Neural progenitor cell (in vitro differentiated cells): ENCODE data around the gene MPND.

ENCODE experiments used
- EZH2 ChIP-seq: fragments of 200-600 bp; sonication (generic); IDR thresholded peaks from 2 replicates; pipeline ENCODE4 v1.6.1; 2017; ENCODE audit warnings: antibody characterized with exemption, mild to moderate bottlenecking, moderate library complexity
- TF ChIP-seq, protein P1 (sequence below): fragments of 200-600 bp; sonication (generic); IDR thresholded peaks from 2 replicates; pipeline ENCODE4 v1.5.1; 2017; ENCODE audit warnings: antibody characterized with exemption, mild to moderate bottlenecking

DNA sequence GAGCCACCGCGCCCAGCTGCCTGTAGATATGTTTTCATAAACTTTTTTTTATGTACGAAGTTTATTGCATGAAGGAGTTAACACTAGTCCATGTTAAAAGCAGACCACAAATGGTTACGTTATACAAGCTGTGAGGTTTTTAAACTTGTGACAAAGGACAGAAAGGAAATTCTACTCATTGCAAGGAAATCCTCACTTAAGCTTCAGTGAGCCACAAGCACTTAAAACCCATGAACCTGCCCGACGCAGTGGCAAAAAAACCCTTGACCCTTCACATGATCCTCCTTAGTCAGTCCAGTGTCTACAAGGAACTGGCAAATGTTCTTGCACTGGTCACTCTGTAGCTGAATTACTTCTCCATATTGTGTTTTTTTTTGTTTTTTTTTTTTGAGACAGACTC, 4.2 kb downstream of the MPND start:
- no peak for TF ChIP-seq EZH2
- TF ChIP-seq, protein P1, sequence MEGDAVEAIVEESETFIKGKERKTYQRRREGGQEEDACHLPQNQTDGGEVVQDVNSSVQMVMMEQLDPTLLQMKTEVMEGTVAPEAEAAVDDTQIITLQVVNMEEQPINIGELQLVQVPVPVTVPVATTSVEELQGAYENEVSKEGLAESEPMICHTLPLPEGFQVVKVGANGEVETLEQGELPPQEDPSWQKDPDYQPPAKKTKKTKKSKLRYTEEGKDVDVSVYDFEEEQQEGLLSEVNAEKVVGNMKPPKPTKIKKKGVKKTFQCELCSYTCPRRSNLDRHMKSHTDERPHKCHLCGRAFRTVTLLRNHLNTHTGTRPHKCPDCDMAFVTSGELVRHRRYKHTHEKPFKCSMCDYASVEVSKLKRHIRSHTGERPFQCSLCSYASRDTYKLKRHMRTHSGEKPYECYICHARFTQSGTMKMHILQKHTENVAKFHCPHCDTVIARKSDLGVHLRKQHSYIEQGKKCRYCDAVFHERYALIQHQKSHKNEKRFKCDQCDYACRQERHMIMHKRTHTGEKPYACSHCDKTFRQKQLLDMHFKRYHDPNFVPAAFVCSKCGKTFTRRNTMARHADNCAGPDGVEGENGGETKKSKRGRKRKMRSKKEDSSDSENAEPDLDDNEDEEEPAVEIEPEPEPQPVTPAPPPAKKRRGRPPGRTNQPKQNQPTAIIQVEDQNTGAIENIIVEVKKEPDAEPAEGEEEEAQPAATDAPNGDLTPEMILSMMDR: no peak
